ENCODE data around the gene NTF3. TPM values are rescaled to one million over a fixed set of nuclear protein-coding genes. Genes with fewer than 3 reads are reported as not detected.

The NTF3 gene
- total and polyA plus RNA-seq, 9 donors: 3.2 to 15.9 (median 9.4) TPM

GRCh38 chr12:5437182-5437583, 5.3 kb downstream of the NTF3 start:
- 54 to 74% (median 66%) methylated on average over 4 of the region's 4 CpGs for WGBS, 3 donors
- TF ChIP-seq CTCF (IDR thresholded peaks at IDR 0.05) (no peak), POLR2A (IDR thresholded peaks at IDR 0.05) (no peak), EP300 (IDR thresholded peaks at IDR 0.05) (no peak)
- Histone ChIP-seq H3K4me3 (no peak overlapping the region), H3K27ac (no peak overlapping the region), H3K4me1 (ENCODE audit: insufficient read depth) (peaks cover 20% of the 10 kb centered on the region), H3K27me3 (no peaks in the 10 kb centered on the region), H3K36me3 (no peaks in the 10 kb centered on the region), H3K9me3 (no peaks in the 10 kb centered on the region)
- intact Hi-C loops (cut with DNase I): no loop called here
- no peak for DNase-seq

GRCh38 chr12:5437589-5437988, 5.7 kb downstream of the NTF3 start:
- intact Hi-C loops (cut with DNase I): no loop called here
- peak in 1 of 5 donors; percentile 50 for DNase-seq
- Histone ChIP-seq H3K27ac (no peak overlapping the region), H3K4me3 (no peak overlapping the region), H3K36me3 (no peaks in the 10 kb centered on the region), H3K27me3 (no peaks in the 10 kb centered on the region), H3K9me3 (no peaks in the 10 kb centered on the region), H3K4me1 (ENCODE audit: insufficient read depth) (peaks cover 21% of the 10 kb centered on the region)
- no peak for TF ChIP-seq POLR2A (IDR thresholded peaks at IDR 0.05)
- TF ChIP-seq CTCF (IDR thresholded peaks at IDR 0.05): no peak
- TF ChIP-seq EP300 (IDR thresholded peaks at IDR 0.05): no peak
- 35 to 42% (median 39%) methylated on average over 11 of the region's 11 CpGs for WGBS, 3 donors

GRCh38 chr12:5438671-5439200, 6.8 kb downstream of the NTF3 start:
- Histone ChIP-seq H3K36me3 (no peaks in the 10 kb centered on the region), H3K27me3 (no peaks in the 10 kb centered on the region), H3K9me3 (no peaks in the 10 kb centered on the region), H3K4me3 (no peak overlapping the region), H3K4me1 (ENCODE audit: insufficient read depth) (peaks cover 21% of the 10 kb centered on the region), H3K27ac (no peak overlapping the region)
- TF ChIP-seq CTCF (IDR thresholded peaks at IDR 0.05): no peak
- TF ChIP-seq EP300 (IDR thresholded peaks at IDR 0.05): no peak
- no peak for TF ChIP-seq POLR2A (IDR thresholded peaks at IDR 0.05)
- WGBS, 3 donors: 22 to 35% (median 28%) methylated on average over 4 of the region's 4 CpGs
- intact Hi-C loops (cut with DNase I): no loop called here
- no peak for DNase-seq

- no peaks in the 10 kb centered on the region for H3K9me3 ChIP-seq
- H3K4me3 ChIP-seq: no peak overlapping the region
- no peaks in the 10 kb centered on the region for H3K27me3 ChIP-seq
- peaks cover 21% of the 10 kb centered on the region for H3K4me1 ChIP-seq (ENCODE audit: insufficient read depth)
- H3K36me3 ChIP-seq: no peaks in the 10 kb centered on the region
- no peak for DNase-seq
- intact Hi-C loops (cut with DNase I): no loop called here
- 76 to 86% (median 83%) methylated on average over 4 of the region's 4 CpGs for WGBS, 3 donors
- TF ChIP-seq POLR2A (IDR thresholded peaks at IDR 0.05) (no peak), CTCF (IDR thresholded peaks at IDR 0.05) (no peak), EP300 (IDR thresholded peaks at IDR 0.05) (no peak)
- no peak overlapping the region for H3K27ac ChIP-seq
These were observed 7.5 kb downstream of the NTF3 start for GRCh38 chr12:5439371-5439771.
